Endothelial cell of umbilical vein (primary cell): ENCODE data around the gene RSL1D1. TPM values are rescaled to one million over a fixed set of nuclear protein-coding genes. Genes with fewer than 3 reads are reported as not detected.
"Not testable (repeated sequence)": the region's sequence is repeated elsewhere in the genome, so short reads cannot be mapped to it uniquely, and the experiment has no call there.

ENCODE experiments used
- BruUV-seq: library from RNA; stranded (reverse); fragments of 400-500 nt; replicated peaks from 2 replicates; lab custom pipeline; 2021; lab: Mats Ljungman, UMichigan
- CTCF ChIA-PET: fragments of 300-600, 350-600 bp; sonication (Branson Sonifier 250); formaldehyde crosslinking; loops from one replicate; lab custom pipeline; 2021; ENCODE audit warnings: antibody characterized with exemption, inconsistent platforms; lab: Charles Lee
- POLR2A ChIA-PET: fragments of 300-600, 350-600 bp; sonication (Branson Sonifier 250); formaldehyde crosslinking; loops from one replicate; lab custom pipeline; 2021; ENCODE audit warnings: antibody characterized with exemption, inconsistent platforms; lab: Charles Lee
- DNase-seq: peaks from one replicate; pipeline ENCODE4 v3.0.0-alpha.2; 2011; ENCODE audit warnings: low read depth, low spot score
- FAIRE-seq: peaks from 2 replicates; lab custom pipeline; 2011; peaks lifted over from hg19 to GRCh38; lab: Jason Lieb, UNC
- H2AFZ ChIP-seq: 2 replicates; pipeline ENCODE4 v1.6.0; 2012; ENCODE audit warnings: low read depth, low read length, control low read depth, inconsistent platforms
- H3K27ac ChIP-seq: 2 replicates; pipeline ENCODE4 v1.5.1; 2011; ENCODE audit warnings: low read depth, mild to moderate bottlenecking, control low read depth, low read length, moderate library complexity; ENCODE audit not compliant: insufficient read depth
- H3K27me3 ChIP-seq, 2 experiments: 2 replicates each; pipeline versions ENCODE4 v1.6.0 to v1.6.1; 2011; ENCODE audit warnings: low read length in 2 of 2, mixed read lengths in 1 of 2; ENCODE audit not compliant: control insufficient read depth in 2 of 2, insufficient read depth in 2 of 2
- H3K36me3 ChIP-seq, 2 experiments: 2 replicates in 1 of 2; 3 replicates in 1 of 2; pipeline ENCODE4 v1.5.1; 2011; ENCODE audit warnings: low read length in 2 of 2, mild to moderate bottlenecking in 1 of 2, moderate library complexity in 1 of 2; ENCODE audit not compliant: control insufficient read depth in 2 of 2, insufficient read depth in 2 of 2; ENCODE audit errors: extremely low read depth in 1 of 2
- H3K4me1 ChIP-seq: 3 replicates; pipeline ENCODE4 v1.5.1; 2011; ENCODE audit warnings: mild to moderate bottlenecking, low read length; ENCODE audit not compliant: control insufficient read depth, insufficient read depth; ENCODE audit errors: extremely low read depth
- H3K4me2 ChIP-seq: 2 replicates; pipeline ENCODE4 v1.6.1; 2011; ENCODE audit warnings: low read length, control low read depth, mixed read lengths; ENCODE audit not compliant: insufficient read depth
- H3K4me3 ChIP-seq, 3 experiments: fragments of 200-600 bp in 1 of 3; sonication (generic), shearing (Covaris generic) in 1 of 3; replicated peaks in 1 of 3; 2 replicates each; pipeline ENCODE4 v1.5.1; 2011 to 2016; ENCODE audit warnings: control low read depth in 3 of 3, low read length in 3 of 3, mild to moderate bottlenecking in 2 of 3, inconsistent platforms in 1 of 3, low read depth in 1 of 3, moderate library complexity in 1 of 3; ENCODE audit not compliant: insufficient read depth in 1 of 3
- H3K79me2 ChIP-seq: 2 replicates; pipeline ENCODE4 v1.6.0; 2012; ENCODE audit warnings: low read length, inconsistent platforms; ENCODE audit not compliant: control insufficient read depth, insufficient read depth
- H3K9ac ChIP-seq: replicated peaks from 2 replicates; pipeline ENCODE3; 2011; ENCODE audit warnings: low read length, control low read depth; ENCODE audit not compliant: insufficient read depth; ENCODE audit errors: extremely low read depth
- H3K9me1 ChIP-seq: replicated peaks from 3 replicates; pipeline ENCODE4 v1.6.0; 2011; ENCODE audit warnings: mild to moderate bottlenecking, low read length; ENCODE audit not compliant: control insufficient read depth, insufficient read depth; ENCODE audit errors: extremely low read depth
- H3K9me3 ChIP-seq: replicated peaks from 2 replicates; pipeline ENCODE4 v1.5.1; 2012; ENCODE audit warnings: low read length, inconsistent platforms; ENCODE audit not compliant: control insufficient read depth, insufficient read depth
- H4K20me1 ChIP-seq: replicated peaks from 2 replicates; pipeline ENCODE3; 2011; ENCODE audit warnings: mild to moderate bottlenecking, low read length; ENCODE audit not compliant: control insufficient read depth, insufficient read depth; ENCODE audit errors: extremely low read depth
- GATA2 ChIP-seq: IDR thresholded peaks from 2 replicates; pipeline ENCODE4 v1.7.0; 2011; ENCODE audit warnings: low read depth, mild to moderate bottlenecking, moderate library complexity, mixed read lengths, low read length; ENCODE audit not compliant: insufficient read length, insufficient read depth
- POLR2AphosphoS5 ChIP-seq: IDR thresholded peaks from 2 replicates; pipeline ENCODE4 v1.6.1; 2012; ENCODE audit warnings: low read depth, mild to moderate bottlenecking, control low read depth, low read length, moderate library complexity; ENCODE audit not compliant: insufficient read depth
- dilution Hi-C: fragments of 300-500 bp; cut with MboI; formaldehyde crosslinking; loops from one replicate; pipeline ENCODE4 v1.15.0; 2019; ENCODE audit warnings: low sequenced_read_pairs; ENCODE audit not compliant: extremely low pct_ligation_motif_present
- intact Hi-C: fragments of 100-400 bp; cut with micrococcal nuclease; formaldehyde crosslinking; loops from one replicate; pipeline ENCODE4 v1.10.0; 2022
- polyA plus RNA-seq, 4 experiments: library from polyadenylated mRNA; depleted of rRNA in 3 of 4; stranded (reverse) in 3 of 4; unstranded in 1 of 4; fragments of >200 nt; gene quantifications; 2 replicates each; pipeline versions ENCODE4 v1.2.1 to v1.2.3, GENCODE V29; 2011 to 2012; ENCODE audit warnings: missing spikeins in 1 of 4
- total RNA-seq: library from RNA; stranded (reverse); gene quantifications from 2 replicates; pipeline ENCODE4 v1.2.3, GENCODE V29; 2021

The RSL1D1 gene
- total and polyA plus RNA-seq, 2 donors (not counting 3 experiments of a cell fraction or from before 2014, with no cell fraction given), result 17.0 to 132 TPM

GRCh38 chr16:11828696-11829095, 22.6 kb downstream of the RSL1D1 start:
- Histone ChIP-seq H3K9me3 (no peaks in the 10 kb centered on the region), H3K4me2 (no peak overlapping the region), H3K4me3 (no peak overlapping the region), H3K9ac (no peak overlapping the region), H4K20me1 (no peaks in the 10 kb centered on the region), H3K9me1 (no peaks in the 10 kb centered on the region), H3K4me1 (no peaks in the 10 kb centered on the region), H3K79me2 (no peaks in the 10 kb centered on the region), H3K27me3 (no peaks in the 10 kb centered on the region), H2AFZ (no peak overlapping the region), H3K36me3 (no peaks in the 10 kb centered on the region), H3K27ac (no peak overlapping the region)
- no peak for FAIRE-seq
- dilution Hi-C loops, result no loop called here
- no TSS peak for BruUV-seq
- no peak for TF ChIP-seq POLR2AphosphoS5
- TF ChIP-seq GATA2, result no peak
- ChIA-PET POLR2A (no interaction called here), CTCF (no interaction called here)
- intact Hi-C loops, result no loop called here
- DNase-seq, result no peak

GRCh38 chr16:11825520-11826165, 25.7 kb downstream of the RSL1D1 start:
- H3K4me1 ChIP-seq, DNase-seq, POLR2A ChIA-PET, H3K9me1 ChIP-seq, intact Hi-C loops, H3K36me3 ChIP-seq, H3K4me2 ChIP-seq, H3K9me3 ChIP-seq, dilution Hi-C loops, FAIRE-seq, H3K9ac ChIP-seq, H3K4me3 ChIP-seq, H3K27me3 ChIP-seq, H3K27ac ChIP-seq, H4K20me1 ChIP-seq, BruUV-seq, H3K79me2 ChIP-seq, H2AFZ ChIP-seq: not testable (repeated sequence)
- CTCF ChIA-PET, result interaction anchor here (0.9 kb wide), 1 partner anchor 242 kb away, joined by 3 read pairs; no protein-coding TSS in a partner anchor
